Muscle layer of colon (tissue), 2 donors: ENCODE data around the gene ARHGEF11.

ENCODE experiments used
- H3K27ac ChIP-seq: one replicate; pipeline ENCODE4 v1.7.0; 2013; ENCODE audit warnings: low read depth, mild to moderate bottlenecking, low read length, moderate library complexity
- H3K27me3 ChIP-seq, 2 donors: one replicate each; pipeline ENCODE4 v1.7.0; 2013; ENCODE audit warnings: low read length in 2 of 2, mild to moderate bottlenecking in 2 of 2; ENCODE audit not compliant: insufficient read depth in 2 of 2, control insufficient read depth in 1 of 2
- H3K36me3 ChIP-seq: one replicate; pipeline ENCODE4 v1.7.0; 2013; ENCODE audit warnings: mild to moderate bottlenecking, low read length; ENCODE audit not compliant: insufficient read depth
- H3K4me1 ChIP-seq: one replicate; pipeline ENCODE4 v1.7.0; 2013; ENCODE audit warnings: mild to moderate bottlenecking, low read length; ENCODE audit not compliant: insufficient read depth
- H3K4me3 ChIP-seq, 2 donors: one replicate each; pipeline ENCODE4 v1.7.0; 2013; ENCODE audit warnings: low read length in 2 of 2, low read depth in 1 of 2, mild to moderate bottlenecking in 1 of 2, moderate library complexity in 1 of 2
- H3K9ac ChIP-seq: one replicate; pipeline ENCODE4 v1.7.0; 2013; ENCODE audit warnings: low read length
- H3K9me3 ChIP-seq: one replicate; pipeline ENCODE4 v1.7.0; 2013; ENCODE audit warnings: mild to moderate bottlenecking, low read length
- donor health status: abdominal sarcoma.
- donor health status: Adenocarcinoma of cecum.

Gene ARHGEF11

GRCh38 chr1:156947818-156948525 lies 97.6 kb downstream of the ARHGEF11 start:
- no peaks in the 10 kb centered on the region for H3K27me3 ChIP-seq
- no peaks in the 10 kb centered on the region for H3K4me1 ChIP-seq
- H3K9me3 ChIP-seq: no peaks in the 10 kb centered on the region
- no peak overlapping the region for H3K4me3 ChIP-seq
- no peak overlapping the region for H3K27ac ChIP-seq
- H3K36me3 ChIP-seq: peaks cover 82% of the 10 kb centered on the region
- no peak overlapping the region for H3K9ac ChIP-seq

DNA sequence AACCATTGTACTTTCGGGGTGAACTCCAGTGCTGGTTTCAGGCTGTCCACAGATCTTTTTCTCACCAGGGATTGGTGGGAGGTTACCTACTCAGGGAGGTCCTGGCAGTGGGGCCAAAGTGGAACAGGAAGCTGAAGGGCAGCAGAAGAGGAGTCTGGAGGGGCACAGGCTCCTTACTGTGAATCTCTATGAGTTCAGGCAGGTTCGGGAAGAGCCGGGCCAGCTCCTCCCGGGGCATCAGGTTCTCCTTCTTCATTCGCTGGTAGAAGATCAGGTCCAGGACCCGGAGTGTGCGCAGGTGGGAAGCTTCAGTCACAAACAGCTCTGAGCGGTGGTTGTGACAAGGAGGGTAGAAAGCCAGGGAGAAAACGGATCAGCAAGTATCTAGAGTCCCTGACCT lies 98.4 kb downstream of the ARHGEF11 start:
- Histone ChIP-seq H3K27me3 (no peaks in the 10 kb centered on the region), H3K4me1 (no peaks in the 10 kb centered on the region), H3K9ac (no peak overlapping the region), H3K27ac (no peak overlapping the region), H3K9me3 (no peaks in the 10 kb centered on the region), H3K36me3 (peaks cover 85% of the 10 kb centered on the region), H3K4me3 (no peak overlapping the region)

DNA sequence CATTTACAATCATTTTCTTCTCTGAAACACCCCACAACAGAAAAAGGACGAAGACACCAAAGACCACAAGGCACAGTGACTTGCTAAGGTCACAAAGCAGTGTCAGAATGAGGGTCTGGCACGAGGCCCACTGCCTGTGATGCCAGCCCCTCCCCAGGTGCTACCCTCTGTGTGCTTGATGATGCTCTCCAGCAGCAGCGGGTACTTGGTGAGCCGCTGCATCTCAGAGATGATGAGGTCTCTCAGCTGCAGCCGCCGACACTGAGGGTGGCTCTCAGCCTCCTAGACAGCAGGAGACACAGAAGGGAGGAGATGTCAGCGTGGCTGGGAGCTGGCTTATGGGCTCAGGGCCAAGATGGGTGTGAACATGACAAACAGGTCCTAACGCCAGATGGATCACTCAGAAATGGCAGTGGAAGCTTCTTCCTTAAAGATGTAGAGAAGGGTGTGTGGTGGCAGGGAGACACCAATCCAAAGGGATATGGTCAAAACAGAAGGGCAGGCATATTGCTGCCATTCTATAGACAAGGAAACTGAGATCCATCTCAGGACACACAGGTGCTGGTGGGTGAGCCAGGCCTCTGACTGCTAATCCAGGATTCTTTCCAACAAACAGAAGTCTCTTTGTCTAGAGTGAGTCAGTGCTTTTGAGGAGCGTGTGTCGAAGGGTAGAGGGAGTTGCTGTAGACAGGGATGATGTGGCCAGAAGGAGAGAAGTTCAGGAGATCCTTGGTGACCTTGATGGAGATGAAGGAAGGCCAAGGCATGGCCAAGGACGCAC lies 99.5 kb downstream of the ARHGEF11 start:
- H3K9me3 ChIP-seq: no peaks in the 10 kb centered on the region
- H3K4me3 ChIP-seq: no peak overlapping the region
- no peak overlapping the region for H3K9ac ChIP-seq
- peaks cover 92% of the 10 kb centered on the region for H3K36me3 ChIP-seq
- H3K27ac ChIP-seq: no peak overlapping the region
- H3K27me3 ChIP-seq: no peaks in the 10 kb centered on the region
- no peaks in the 10 kb centered on the region for H3K4me1 ChIP-seq

GRCh38 chr1:156944848-156945247 lies 100.7 kb downstream of the ARHGEF11 start:
- no peak overlapping the region for H3K4me3 ChIP-seq
- H3K4me1 ChIP-seq: no peaks in the 10 kb centered on the region
- H3K9ac ChIP-seq: no peak overlapping the region
- H3K9me3 ChIP-seq: no peaks in the 10 kb centered on the region
- no peaks in the 10 kb centered on the region for H3K27me3 ChIP-seq
- H3K36me3 ChIP-seq: peaks cover 95% of the 10 kb centered on the region
- no peak overlapping the region for H3K27ac ChIP-seq

DNA sequence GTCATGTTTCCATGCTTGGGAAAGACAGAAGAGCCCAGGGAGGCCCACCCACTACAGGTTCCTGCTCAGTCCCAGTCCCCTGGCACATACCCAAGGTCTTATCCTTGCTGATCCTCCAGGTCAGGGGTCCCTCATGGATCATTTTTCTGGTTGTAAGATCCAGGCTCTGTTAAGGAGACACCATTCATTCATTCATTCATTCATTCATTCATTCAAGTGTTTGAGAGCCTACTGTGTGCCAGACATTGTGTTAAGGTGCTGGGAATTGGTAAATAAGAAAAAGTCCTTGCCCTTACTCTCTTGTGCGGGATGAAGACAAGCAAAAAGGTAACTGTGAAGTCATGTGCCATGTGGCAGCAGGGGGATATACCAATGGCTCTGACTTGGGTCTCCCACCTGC lies 101.3 kb downstream of the ARHGEF11 start:
- no peak overlapping the region for H3K4me3 ChIP-seq
- peaks cover 95% of the 10 kb centered on the region for H3K36me3 ChIP-seq
- H3K27me3 ChIP-seq: no peaks in the 10 kb centered on the region
- no peak overlapping the region for H3K9ac ChIP-seq
- H3K27ac ChIP-seq: no peak overlapping the region
- H3K9me3 ChIP-seq: no peaks in the 10 kb centered on the region
- H3K4me1 ChIP-seq: no peaks in the 10 kb centered on the region

- H3K4me1 ChIP-seq: no peaks in the 10 kb centered on the region
- H3K27me3 ChIP-seq: no peaks in the 10 kb centered on the region
- no peak overlapping the region for H3K27ac ChIP-seq
- no peaks in the 10 kb centered on the region for H3K9me3 ChIP-seq
- no peak overlapping the region for H3K4me3 ChIP-seq
- H3K9ac ChIP-seq: no peak overlapping the region
- peaks cover 94% of the 10 kb centered on the region for H3K36me3 ChIP-seq
Measured at GRCh38 chr1:156943756-156944155, 101.8 kb downstream of the ARHGEF11 start.

GRCh38 chr1:156942576-156942975 lies 103.0 kb downstream of the ARHGEF11 start:
- Histone ChIP-seq H3K36me3 (peaks cover 87% of the 10 kb centered on the region), H3K9me3 (no peaks in the 10 kb centered on the region), H3K4me1 (no peaks in the 10 kb centered on the region)

DNA sequence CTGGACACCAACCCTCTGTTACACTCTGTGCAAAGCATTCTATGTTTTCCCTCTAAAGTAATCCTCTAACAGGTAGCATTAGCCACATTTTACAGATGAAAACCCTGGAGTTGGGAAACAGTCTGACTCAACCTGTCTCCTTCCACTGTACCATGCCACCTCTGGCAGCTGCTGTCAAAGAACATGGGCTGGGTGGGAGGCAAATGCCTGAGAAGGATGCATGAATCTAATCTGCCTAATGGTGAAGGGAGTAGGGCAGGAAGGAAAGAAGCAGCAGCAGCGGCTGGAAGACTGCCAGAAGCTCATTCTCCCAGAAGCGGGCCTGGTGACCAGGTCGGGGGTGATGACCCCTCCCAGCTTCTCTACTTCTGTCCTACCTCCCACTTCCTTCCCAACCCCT lies 103.4 kb downstream of the ARHGEF11 start:
- Histone ChIP-seq H3K36me3 (peaks cover 89% of the 10 kb centered on the region), H3K27me3 (no peaks in the 10 kb centered on the region), H3K4me1 (no peaks in the 10 kb centered on the region), H3K9ac (no peak overlapping the region), H3K27ac (no peak overlapping the region), H3K9me3 (no peaks in the 10 kb centered on the region), H3K4me3 (no peak overlapping the region)

More at GRCh38 chr1:156942576-156942975, 103.0 kb downstream of the ARHGEF11 start:
- Histone ChIP-seq H3K27ac (no peak overlapping the region), H3K27me3 (no peaks in the 10 kb centered on the region), H3K4me3 (no peak overlapping the region), H3K9ac (no peak overlapping the region)

DNA sequence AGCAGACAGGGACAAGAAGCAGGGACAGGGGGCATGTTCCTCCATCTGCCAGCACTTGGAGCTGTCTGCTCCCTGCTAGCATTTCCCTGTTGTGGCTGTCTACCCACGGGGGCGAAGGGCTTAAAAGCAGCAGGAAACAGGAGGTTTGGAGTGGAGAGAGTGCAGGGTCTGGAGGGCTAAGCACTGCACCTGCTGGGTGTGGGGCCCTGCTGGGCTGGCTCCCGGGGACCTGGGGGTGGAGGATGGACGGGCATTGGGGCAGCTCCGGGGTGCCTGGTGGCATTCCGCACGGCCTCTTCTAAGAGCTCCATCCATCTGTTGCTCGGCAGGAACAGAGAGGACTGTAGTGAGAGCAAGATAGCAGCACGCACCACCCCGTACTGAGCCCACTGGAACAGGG lies 103.9 kb downstream of the ARHGEF11 start:
- Histone ChIP-seq H3K27me3 (no peaks in the 10 kb centered on the region), H3K36me3 (peaks cover 89% of the 10 kb centered on the region)

GRCh38 chr1:156939786-156940334 lies 105.7 kb downstream of the ARHGEF11 start:
- peaks cover 78% of the 10 kb centered on the region for H3K36me3 ChIP-seq
- no peak overlapping the region for H3K4me3 ChIP-seq
- no peaks in the 10 kb centered on the region for H3K4me1 ChIP-seq
- H3K27ac ChIP-seq: no peak overlapping the region
- H3K9ac ChIP-seq: no peak overlapping the region
- no peaks in the 10 kb centered on the region for H3K27me3 ChIP-seq
- no peaks in the 10 kb centered on the region for H3K9me3 ChIP-seq

More for the DNA sequence above, 103.9 kb downstream of the ARHGEF11 start:
- Histone ChIP-seq H3K4me1 (no peaks in the 10 kb centered on the region), H3K27ac (no peak overlapping the region), H3K9ac (no peak overlapping the region), H3K4me3 (no peak overlapping the region), H3K9me3 (no peaks in the 10 kb centered on the region)

DNA sequence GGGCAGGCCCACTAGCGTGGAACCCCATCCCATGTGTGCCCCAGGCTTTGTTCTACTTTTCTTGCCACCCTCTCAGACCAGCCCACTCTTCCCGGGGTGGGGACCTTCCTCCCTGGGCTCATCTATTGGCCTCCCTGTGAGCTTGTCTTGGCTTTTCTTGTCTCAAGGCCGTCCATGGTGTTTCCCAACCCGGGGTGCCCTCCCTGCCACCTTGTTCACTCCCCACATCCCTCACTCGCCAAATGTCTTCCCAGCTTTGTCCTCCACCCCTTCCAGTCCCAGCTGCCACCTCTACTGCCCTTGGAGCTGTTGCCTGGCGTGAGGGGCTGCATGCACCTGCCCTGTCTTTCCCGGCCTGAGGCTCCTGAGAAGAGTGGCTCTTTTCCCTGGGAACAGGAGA lies 106.7 kb downstream of the ARHGEF11 start:
- Histone ChIP-seq H3K9ac (no peak overlapping the region), H3K36me3 (peaks cover 68% of the 10 kb centered on the region), H3K27ac (no peak overlapping the region), H3K9me3 (no peaks in the 10 kb centered on the region), H3K4me1 (no peaks in the 10 kb centered on the region), H3K27me3 (no peaks in the 10 kb centered on the region), H3K4me3 (no peak overlapping the region)
